K562 (cell line): ENCODE measurements around the gene RPRD1B. TPM values are rescaled to one million over a fixed set of nuclear protein-coding genes. Genes with fewer than 3 reads are reported as not detected.

Experiments
- ATAC-seq: fragments of 200-7000 bp; cut with Tn5 transposase; 3 replicates; pipeline ENCODE4 v1.9.1; 2020; ENCODE audit warnings: moderate library complexity
- BruUV-seq: library from RNA; stranded (reverse); fragments of 400-500 nt; replicated peaks from 2 replicates; lab custom pipeline; 2021; lab: Mats Ljungman, UMichigan
- CTCF ChIA-PET: fragments of 300-600 bp; formaldehyde crosslinking; extraction: SDS; loops from one replicate; lab custom pipeline; 2021; ENCODE audit warnings: low intra/inter-chr PET ratio; lab: Yijun Ruan, JAX
- POLR2A ChIA-PET: fragments of 300-600, 350-650 bp; sonication (Branson Sonifier 250); formaldehyde crosslinking; extraction: SDS; loops from one replicate; lab custom pipeline; 2021; ENCODE audit warnings: antibody characterized with exemption, inconsistent platforms; lab: Yijun Ruan, JAX
- DNase-seq, 4 experiments: peaks; one replicate each; pipeline versions ENCODE4 v3.0.0 to v3.0.0-alpha.2; 2011 to 2018; ENCODE audit warnings: low spot score in 3 of 4, mixed read lengths in 3 of 4; ENCODE audit errors: extremely low read depth in 1 of 4
- FAIRE-seq: peaks from 2 replicates; lab custom pipeline; 2011; peaks lifted over from hg19 to GRCh38; lab: Jason Lieb, UNC
- H2AFZ ChIP-seq: 2 replicates; pipeline ENCODE4 v1.6.0; 2011; ENCODE audit warnings: low read depth, low read length, control low read depth, inconsistent platforms
- H3K27ac ChIP-seq: fragments of 200-600 bp; 3 replicates; pipeline ENCODE4 v1.8.0; 2011; ENCODE audit warnings: low read depth, mild to moderate bottlenecking, control low read depth, inconsistent platforms, low read length, moderate library complexity, mixed read lengths; ENCODE audit errors: extremely low read depth
- H3K27me3 ChIP-seq, 2 experiments: fragments of 300-600 bp in 1 of 2; 2 replicates in 1 of 2; 3 replicates in 1 of 2; pipeline versions ENCODE4 v1.6.0 to v1.8.0; 2011; ENCODE audit warnings: inconsistent platforms in 2 of 2, low read length in 2 of 2, mild to moderate bottlenecking in 1 of 2, mixed read lengths in 1 of 2, moderate library complexity in 1 of 2; ENCODE audit not compliant: control insufficient read depth in 2 of 2, insufficient read depth in 2 of 2
- H3K36me3 ChIP-seq: fragments of 300-600 bp; 3 replicates; pipeline ENCODE4 v1.8.0; 2011; ENCODE audit warnings: mild to moderate bottlenecking, low read length, inconsistent platforms; ENCODE audit not compliant: control insufficient read depth, insufficient read depth
- H3K4me1 ChIP-seq, 2 experiments: fragments of 200-600 bp in 1 of 2; replicated peaks in 1 of 2; 2 replicates in 1 of 2; 3 replicates in 1 of 2; pipeline versions ENCODE4 v1.5.1 to v1.8.0; 2011; ENCODE audit warnings: inconsistent platforms in 2 of 2, low read length in 2 of 2, mild to moderate bottlenecking in 1 of 2, mixed read lengths in 1 of 2, moderate library complexity in 1 of 2; ENCODE audit not compliant: control insufficient read depth in 2 of 2, insufficient read depth in 2 of 2
- H3K4me2 ChIP-seq: 2 replicates; pipeline ENCODE4 v1.6.1; 2011; ENCODE audit warnings: low read length, control low read depth, inconsistent platforms, mixed read lengths; ENCODE audit not compliant: insufficient read depth
- H3K4me3 ChIP-seq: fragments of 200-600 bp; sonication (generic), shearing (Covaris generic); 2 replicates; pipeline ENCODE4 v1.5.1; 2016; ENCODE audit warnings: control low read depth, inconsistent platforms
- H3K79me2 ChIP-seq: fragments of 200-600 bp; 3 replicates; pipeline ENCODE4 v1.8.0; 2011; ENCODE audit warnings: low read length, inconsistent platforms; ENCODE audit not compliant: control insufficient read depth, insufficient read depth
- H3K9ac ChIP-seq, 2 experiments: 2 replicates each; pipeline versions ENCODE4 v1.6.0 to v1.6.1; 2011; ENCODE audit warnings: low read depth in 2 of 2, low read length in 2 of 2, control low read depth in 1 of 2, inconsistent platforms in 1 of 2, mild to moderate bottlenecking in 1 of 2, mixed read lengths in 1 of 2; ENCODE audit not compliant: insufficient read depth in 1 of 2
- H3K9me1 ChIP-seq: one replicate; pipeline ENCODE4 v1.6.0; 2011; ENCODE audit warnings: inconsistent platforms, mild to moderate bottlenecking, low read length, moderate library complexity; ENCODE audit not compliant: control insufficient read depth, insufficient read depth
- H3K9me3 ChIP-seq: replicated peaks from 2 replicates; pipeline ENCODE4 v1.5.1; 2011; ENCODE audit warnings: low read depth, low read length, inconsistent platforms; ENCODE audit not compliant: control insufficient read depth, insufficient read depth
- H4K20me1 ChIP-seq: replicated peaks from 2 replicates; pipeline ENCODE4 v1.6.1; 2011; ENCODE audit warnings: low read length, inconsistent platforms, mixed read lengths; ENCODE audit not compliant: control insufficient read depth, insufficient read depth
- CBFB ChIP-seq: sonication (generic); formaldehyde crosslinking; IDR thresholded peaks from 2 replicates; pipeline ENCODE4 v1.4.0; 2020; ENCODE audit warnings: mild to moderate bottlenecking, missing genetic modification reagents
- CSDE1 ChIP-seq, 2 experiments: fragments of 450-650 bp; IDR thresholded peaks; 2 replicates each; pipeline ENCODE4 v1.6.1; 2016; ENCODE audit warnings: mild to moderate bottlenecking in 1 of 2
- ELF2 ChIP-seq: fragments of 250-450 bp; sonication (Bioruptor Pico); IDR thresholded peaks from 2 replicates; pipeline ENCODE4 v1.5.0; 2021; ENCODE audit warnings: mild to moderate bottlenecking
- FOXP1 ChIP-seq: sonication (generic); formaldehyde crosslinking; IDR thresholded peaks from 2 replicates; pipeline ENCODE4 v1.8.0; 2022; ENCODE audit warnings: mild to moderate bottlenecking, missing genetic modification reagents
- NEUROD1 ChIP-seq: fragments of 150-350 bp; IDR thresholded peaks from 2 replicates; pipeline ENCODE4 v1.6.1; 2014; ENCODE audit warnings: borderline replicate concordance, low read length, low read depth; ENCODE audit not compliant: partially characterized antibody
- PHB2 ChIP-seq: fragments of 450-650 bp; IDR thresholded peaks from 2 replicates; pipeline ENCODE4 v1.6.1; 2017; ENCODE audit warnings: low read depth
- POLR3G ChIP-seq: IDR thresholded peaks from 2 replicates; pipeline ENCODE4 v1.6.1; 2011; ENCODE audit not compliant: insufficient read length, insufficient replicate concordance; ENCODE audit errors: extremely low read depth
- PTTG1 ChIP-seq: fragments of 450-650 bp; IDR thresholded peaks from 2 replicates; pipeline ENCODE4 v1.6.1; 2016; ENCODE audit warnings: low read depth, mild to moderate bottlenecking, missing genetic modification characterization, missing compliant biosample characterization
- SLC30A9 ChIP-seq: fragments of 250-450 bp; sonication (Bioruptor Pico); IDR thresholded peaks from 2 replicates; pipeline ENCODE4 v1.8.0; 2022; ENCODE audit warnings: mild to moderate bottlenecking, moderate library complexity
- UBTF ChIP-seq, 2 experiments: IDR thresholded peaks; 2 replicates each; pipeline ENCODE4 v1.6.1; 2012; ENCODE audit warnings: improper control_type of control experiment in 2 of 2, low read depth in 2 of 2, low read length in 2 of 2, borderline replicate concordance in 1 of 2
- ZNF165 ChIP-seq: fragments of 250-450 bp; sonication (Bioruptor Pico); IDR thresholded peaks from 2 replicates; pipeline ENCODE4 v1.4.0; 2020; ENCODE audit warnings: borderline replicate concordance
- ZNF232 ChIP-seq: sonication (generic); formaldehyde crosslinking; IDR thresholded peaks from 2 replicates; pipeline ENCODE4 v1.8.0; 2022; ENCODE audit warnings: mild to moderate bottlenecking, missing genetic modification reagents
- ZNF780A ChIP-seq: fragments of 250-450 bp; sonication (Bioruptor Pico); IDR thresholded peaks from 2 replicates; pipeline ENCODE4 v1.5.0; 2021; ENCODE audit warnings: mild to moderate bottlenecking
- WGBS: fragments of 100-300 bp; shearing (Covaris generic); methylation state at CpG from one replicate; pipeline ENCODE4 v1.1.6; 2016; ENCODE audit warnings: low coverage, mixed read lengths; ENCODE audit not compliant: insufficient coverage; ENCODE audit errors: missing lambda C conversion rate; 5-methylcytosine and 5-hydroxymethylcytosine counted together
- in situ Hi-C: fragments of 300-500 bp; cut with MboI; formaldehyde crosslinking; loops from 4 replicates; pipeline ENCODE4 v1.15.0; 2018; ENCODE audit warnings: inconsistent platforms, mixed read lengths
- intact Hi-C: fragments of 100-400 bp; cut with micrococcal nuclease; formaldehyde crosslinking; loops from 2 replicates; pipeline ENCODE4 v1.14.2; 2022
- polyA plus RNA-seq, 8 experiments: library from polyadenylated mRNA; depleted of rRNA in 4 of 8; stranded (reverse) in 5 of 8; unstranded in 3 of 8; fragments of >200 nt; fragmentation: Nextera tagmentation in 2 of 8; fragmentation: Illumina TruSeq in 1 of 8; extraction: Ambion mirVana in 2 of 8; extraction: Trizol in 1 of 8; gene quantifications; 2 replicates each; pipeline versions ENCODE4 v1.2.1 to v1.2.3, GENCODE V29; 2011 to 2014; ENCODE audit warnings: inconsistent platforms in 1 of 8, missing spikeins in 1 of 8
- total RNA-seq, 7 experiments: library from RNA; depleted of rRNA in 6 of 7; stranded (reverse); fragments of >200 nt in 6 of 7; fragmentation: Illumina TruSeq in 2 of 7; extraction: Trizol in 2 of 7; gene quantifications; 2 replicates each; pipeline versions ENCODE4 v1.2.1 to v1.2.3, GENCODE V29; 2011 to 2021; ENCODE audit warnings: low replicate concordance in 1 of 7

The RPRD1B gene
- total and polyA plus RNA-seq, 9 of the 15 experiments (the other 6 are each of a cell fraction or from before 2014, with no cell fraction given): 5.5 to 43.0 (median 24.4) TPM

GRCh38 chr20:37986044-37986858 is 47.3 kb upstream of the RPRD1B start:
- in situ Hi-C loops: no loop called here
- no peak for ATAC-seq
- BruUV-seq: no TSS peak
- TF ChIP-seq CSDE1 (IDR thresholded peaks at IDR 0.05) (no peak), ZNF780A (CRISPR knock-in tag) (no peak), PTTG1 (no peak), CBFB (no peak), ELF2 (CRISPR knock-in tag) (no peak), NEUROD1 (no peak), POLR3G (no peak), UBTF (IDR thresholded peaks at IDR 0.05; ENCODE audit: borderline replicate concordance in 1 of 2, low read depth in 2 of 2, low read length in 2 of 2) (no peak), ZNF165 (CRISPR knock-in tag) (no peak), PHB2 (no peak), ZNF232 (CRISPR knock-in tag) (no peak), FOXP1 (CRISPR knock-in tag) (no peak), SLC30A9 (CRISPR knock-in tag) (no peak)
- TF ChIP-seq, all 486 proteins: peak for 0
- Histone ChIP-seq H3K9me3 (no peaks in the 10 kb centered on the region), H3K27ac (no peak overlapping the region), H3K36me3 (peaks cover 84% of the 10 kb centered on the region), H3K4me2 (no peak overlapping the region), H3K27me3 (no peaks in the 10 kb centered on the region), H3K9ac (no peak overlapping the region), H3K4me3 (no peak overlapping the region), H3K79me2 (no peaks in the 10 kb centered on the region), H3K9me1 (peaks cover 8% of the 10 kb centered on the region), H2AFZ (no peak overlapping the region), H4K20me1 (peaks cover 6% of the 10 kb centered on the region), H3K4me1 (peaks cover 0 to 7% of the 10 kb centered on the region in 2 experiments; a peak in 3 of 5 replicates)
- ChIA-PET CTCF (no interaction called here), POLR2A (no interaction called here)
- DNase-seq (no peak), FAIRE-seq (no peak)
- intact Hi-C loops: no loop called here
- WGBS: 92% methylated on average over 9 of the region's 9 CpGs
